ENCODE results near the gene CST9L. TPM values are rescaled to one million over a fixed set of nuclear protein-coding genes. Genes with fewer than 3 reads are reported as not detected.

The CST9L gene, protein sequence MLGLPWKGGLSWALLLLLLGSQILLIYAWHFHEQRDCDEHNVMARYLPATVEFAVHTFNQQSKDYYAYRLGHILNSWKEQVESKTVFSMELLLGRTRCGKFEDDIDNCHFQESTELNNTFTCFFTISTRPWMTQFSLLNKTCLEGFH
- total RNA-seq, result not detected
- long read RNA-seq, result 0 reads

DNA sequence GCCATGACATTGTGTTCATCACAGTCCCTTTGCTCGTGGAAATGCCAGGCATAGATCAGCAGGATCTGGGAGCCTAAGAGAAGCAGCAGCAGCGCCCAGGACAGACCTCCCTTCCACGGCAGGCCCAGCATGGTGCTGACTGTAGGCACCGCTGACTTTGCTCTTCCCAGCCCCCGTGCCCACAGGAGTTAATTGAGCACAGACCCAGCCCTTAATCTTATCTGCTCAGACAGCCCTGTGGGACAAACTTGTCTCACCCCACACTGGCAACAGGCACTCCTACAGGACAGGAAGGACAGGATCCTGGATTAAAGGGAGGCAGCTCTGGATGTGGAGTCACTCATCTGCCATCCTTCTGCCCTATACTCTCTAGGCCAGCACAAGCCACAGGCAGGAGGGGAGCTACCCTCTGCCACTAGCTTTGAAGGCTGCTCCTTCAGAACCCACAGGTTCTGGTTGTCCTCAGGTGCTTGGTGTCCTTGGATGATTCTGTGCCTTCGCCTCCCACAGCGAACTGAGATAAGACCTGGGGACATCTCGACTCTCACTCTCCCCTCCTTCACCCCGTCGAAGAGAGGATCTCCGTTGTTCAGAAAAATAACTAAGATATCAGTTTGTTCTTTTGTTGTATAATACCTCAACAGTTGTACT is at the start of gene CST9L:
CST9L (minus strand) TSS at position 165 of the 651 bp plus-strand sequence; CDS start at position 131, 34 bp downstream.
- Histone ChIP-seq H3K4me1 (no peaks in the 10 kb centered on the region), H3K27ac (no peak within 1 kb of the TSS), H3K27me3 (no peaks in the 10 kb centered on the region), H3K36me3 (no peaks in the 10 kb centered on the region), H3K9me3 (no peaks in the 10 kb centered on the region), H3K4me3 (no peak within 1 kb of the TSS)
- DNase-seq (peak; percentile 40), ATAC-seq (no peak)
- TF ChIP-seq, protein P1, sequence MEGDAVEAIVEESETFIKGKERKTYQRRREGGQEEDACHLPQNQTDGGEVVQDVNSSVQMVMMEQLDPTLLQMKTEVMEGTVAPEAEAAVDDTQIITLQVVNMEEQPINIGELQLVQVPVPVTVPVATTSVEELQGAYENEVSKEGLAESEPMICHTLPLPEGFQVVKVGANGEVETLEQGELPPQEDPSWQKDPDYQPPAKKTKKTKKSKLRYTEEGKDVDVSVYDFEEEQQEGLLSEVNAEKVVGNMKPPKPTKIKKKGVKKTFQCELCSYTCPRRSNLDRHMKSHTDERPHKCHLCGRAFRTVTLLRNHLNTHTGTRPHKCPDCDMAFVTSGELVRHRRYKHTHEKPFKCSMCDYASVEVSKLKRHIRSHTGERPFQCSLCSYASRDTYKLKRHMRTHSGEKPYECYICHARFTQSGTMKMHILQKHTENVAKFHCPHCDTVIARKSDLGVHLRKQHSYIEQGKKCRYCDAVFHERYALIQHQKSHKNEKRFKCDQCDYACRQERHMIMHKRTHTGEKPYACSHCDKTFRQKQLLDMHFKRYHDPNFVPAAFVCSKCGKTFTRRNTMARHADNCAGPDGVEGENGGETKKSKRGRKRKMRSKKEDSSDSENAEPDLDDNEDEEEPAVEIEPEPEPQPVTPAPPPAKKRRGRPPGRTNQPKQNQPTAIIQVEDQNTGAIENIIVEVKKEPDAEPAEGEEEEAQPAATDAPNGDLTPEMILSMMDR (IDR thresholded peaks at IDR 0.05), result no peak
- intact Hi-C loops (cut with DNase I), result no loop called here

DNA sequence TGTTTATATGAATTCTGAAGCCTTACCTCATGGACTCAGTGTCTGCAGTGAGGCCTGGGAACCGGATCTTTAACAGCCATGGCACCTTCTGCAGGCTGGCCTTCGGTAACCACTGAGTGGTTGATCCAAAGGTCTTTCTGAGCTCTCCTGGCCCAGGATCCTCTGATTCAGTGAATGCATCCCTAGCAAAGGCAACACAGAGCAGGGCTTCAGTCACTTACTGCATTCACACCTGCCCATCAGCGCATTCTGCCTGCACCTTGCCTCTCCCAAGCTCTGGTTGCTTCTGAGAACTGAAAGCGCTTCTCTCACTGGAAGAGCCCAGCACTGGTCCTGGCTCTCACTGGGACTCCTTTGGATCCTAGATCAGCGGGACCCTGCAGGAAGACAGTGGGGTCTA is 45.9 kb upstream of the CST9L start:
- ATAC-seq (no peak), DNase-seq (no peak)
- intact Hi-C loops (cut with DNase I), result no loop called here
- no peaks in the 10 kb centered on the region for H3K9me3 ChIP-seq
- TF ChIP-seq, protein P1 (IDR thresholded peaks at IDR 0.05), result no peak
- no peaks in the 10 kb centered on the region for H3K36me3 ChIP-seq
- H3K4me1 ChIP-seq, result no peaks in the 10 kb centered on the region
- no peak overlapping the region for H3K4me3 ChIP-seq
- no peaks in the 10 kb centered on the region for H3K27me3 ChIP-seq
- no peak overlapping the region for H3K27ac ChIP-seq

DNA sequence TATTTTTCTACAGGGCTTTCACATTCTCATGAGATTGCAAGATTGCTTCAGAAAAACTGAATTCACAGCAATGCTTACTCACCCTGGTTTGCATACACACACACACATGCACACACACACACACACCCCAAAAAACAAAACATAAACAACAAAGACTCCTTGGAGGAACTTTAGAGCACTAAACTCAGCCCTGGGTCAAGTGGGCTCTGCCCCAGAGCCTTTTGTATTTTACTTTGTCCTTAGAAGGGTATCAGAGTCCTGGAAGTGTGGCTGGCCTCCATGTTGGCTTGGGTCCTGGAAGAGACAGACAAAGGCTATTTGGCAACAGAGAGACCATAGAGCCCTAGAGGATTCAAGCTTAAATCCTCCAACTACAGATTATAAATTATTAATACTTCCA is 45.4 kb upstream of the CST9L start:
- TF ChIP-seq, protein P1 (IDR thresholded peaks at IDR 0.05), result no peak
- Histone ChIP-seq H3K4me3 (no peak overlapping the region), H3K9me3 (no peaks in the 10 kb centered on the region), H3K27ac (no peak overlapping the region), H3K4me1 (no peaks in the 10 kb centered on the region), H3K27me3 (no peaks in the 10 kb centered on the region), H3K36me3 (no peaks in the 10 kb centered on the region)
- ATAC-seq, result no peak
- intact Hi-C loops (cut with DNase I), result no loop called here
- no peak for DNase-seq

DNA sequence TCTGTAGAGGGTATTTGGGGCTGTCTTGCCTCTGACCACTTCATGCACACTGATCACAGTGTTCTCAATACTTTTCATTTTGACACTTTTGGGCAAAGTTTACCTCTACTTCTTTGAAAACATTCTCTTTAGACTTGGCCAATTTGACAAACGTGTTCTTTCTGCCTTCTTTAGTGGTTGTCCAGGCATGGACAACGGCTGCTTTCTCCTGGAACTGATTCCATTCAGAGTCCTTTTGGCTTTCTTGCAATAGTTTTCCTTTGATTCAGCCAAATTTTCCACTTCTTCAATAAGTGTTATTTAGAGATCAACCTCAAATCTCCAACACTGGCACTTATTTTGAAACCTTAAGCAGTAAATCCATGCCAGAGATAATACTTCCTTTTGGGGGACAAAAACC is 44.1 kb upstream of the CST9L start:
- Histone ChIP-seq H3K4me1 (no peaks in the 10 kb centered on the region), H3K4me3 (no peak overlapping the region), H3K27ac (no peak overlapping the region), H3K9me3 (no peaks in the 10 kb centered on the region), H3K27me3 (no peaks in the 10 kb centered on the region), H3K36me3 (no peaks in the 10 kb centered on the region)
- DNase-seq, result no peak
- no peak for ATAC-seq
- TF ChIP-seq, protein P1 (IDR thresholded peaks at IDR 0.05), result no peak
- intact Hi-C loops (cut with DNase I), result no loop called here

DNA sequence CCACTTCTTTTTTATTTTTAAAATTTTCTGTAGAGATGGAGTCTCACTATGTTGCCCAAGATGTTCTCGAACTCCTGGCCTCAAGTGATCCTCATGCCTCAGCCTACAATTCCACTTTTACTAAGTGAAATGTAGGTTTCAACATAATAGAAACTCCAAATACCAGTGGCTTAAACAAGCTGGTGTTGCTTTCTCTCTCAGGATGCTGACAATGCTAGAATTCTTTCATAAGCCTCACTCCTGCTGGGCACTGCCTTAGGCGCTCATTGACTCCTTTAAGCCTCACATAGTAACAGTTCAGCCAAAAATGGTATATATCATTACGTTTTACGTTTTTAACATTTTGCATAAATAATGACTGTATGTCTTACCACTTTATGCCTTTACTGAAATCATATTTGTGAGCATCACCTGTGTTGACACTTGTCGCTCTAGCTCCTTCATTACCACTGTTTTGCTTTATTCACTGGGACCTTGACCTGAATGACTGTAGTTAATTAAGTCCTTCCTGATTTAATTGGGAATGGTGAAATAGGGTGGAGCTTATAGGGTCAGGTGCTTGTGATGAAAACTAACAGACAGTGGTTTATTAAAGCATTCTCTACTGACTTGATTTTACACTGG is 41.3 kb upstream of the CST9L start:
- no peak for ATAC-seq
- H3K4me1 ChIP-seq, result no peaks in the 10 kb centered on the region
- no peaks in the 10 kb centered on the region for H3K27me3 ChIP-seq
- no peak overlapping the region for H3K27ac ChIP-seq
- TF ChIP-seq, protein P1 (IDR thresholded peaks at IDR 0.05), result no peak
- H3K36me3 ChIP-seq, result no peaks in the 10 kb centered on the region
- intact Hi-C loops (cut with DNase I), result no loop called here
- no peak overlapping the region for H3K4me3 ChIP-seq
- DNase-seq, result no peak
- H3K9me3 ChIP-seq, result no peaks in the 10 kb centered on the region

All from upper lobe of right lung (tissue), 1 donor.